Subcutaneous preadipocyte (primary cell): ENCODE data around the gene HEXIM1. TPM values are rescaled to one million over a fixed set of nuclear protein-coding genes. Genes with fewer than 3 reads are reported as not detected.

ENCODE experiments used
- small RNA-seq: library from RNA; depleted of rRNA; stranded (forward); fragments of <200 nt; gene quantifications from one replicate; pipeline ENCODE3, GENCODE V24; 2012
- total RNA-seq: library from RNA; depleted of rRNA; stranded (reverse); fragments of >200 nt; gene quantifications from 2 replicates; pipeline ENCODE4 v1.2.3, GENCODE V29; 2012

The HEXIM1 gene
- total RNA-seq, result 3.7 TPM in 2 replicates

DNA sequence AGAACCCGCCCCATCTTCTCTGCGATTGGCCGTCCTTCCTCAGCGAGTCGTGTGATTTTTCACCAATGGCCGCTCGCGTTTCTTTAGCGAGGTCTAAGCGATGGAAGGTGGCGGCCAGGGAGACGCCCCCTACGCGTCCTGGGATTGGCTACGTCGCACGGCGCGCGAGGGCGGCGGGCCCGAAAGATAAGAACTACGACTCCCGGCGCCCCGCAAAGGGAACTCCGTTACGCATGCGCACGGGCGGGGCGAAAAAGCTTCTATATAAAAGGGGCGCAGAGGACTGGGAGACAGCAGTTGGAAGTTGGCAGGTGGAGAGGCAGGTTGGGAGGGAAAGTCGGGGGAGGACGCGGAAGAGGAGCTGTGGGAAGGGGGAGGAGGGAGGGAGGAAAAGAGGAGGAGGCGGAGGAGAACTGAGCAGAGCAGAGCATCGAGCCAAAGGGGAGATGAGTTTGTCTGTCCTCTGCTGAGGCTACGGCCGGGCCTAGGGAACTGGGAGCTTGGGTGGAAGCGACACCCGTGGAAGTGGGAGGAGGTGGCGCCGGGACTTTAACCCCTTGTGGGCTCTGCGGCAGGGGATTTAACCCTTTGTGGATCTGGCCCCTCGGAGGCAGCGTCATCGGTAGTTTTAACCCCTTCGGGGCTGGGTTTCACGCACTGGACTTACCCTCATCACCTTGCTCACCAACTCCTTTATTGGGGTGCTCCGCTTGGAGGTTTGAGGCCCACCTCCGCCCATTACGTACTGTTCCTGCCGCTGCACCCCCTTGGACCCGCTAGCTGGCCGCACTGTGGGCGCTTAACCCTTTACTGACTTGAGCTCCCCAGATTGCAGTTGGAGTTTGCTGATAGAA, at the start of gene HEXIM1:
TSS of gene HEXIM1 (plus strand) at position 293 of the 854 bp plus-strand sequence. CDS start 716 bp downstream, outside the sequence.

DNA sequence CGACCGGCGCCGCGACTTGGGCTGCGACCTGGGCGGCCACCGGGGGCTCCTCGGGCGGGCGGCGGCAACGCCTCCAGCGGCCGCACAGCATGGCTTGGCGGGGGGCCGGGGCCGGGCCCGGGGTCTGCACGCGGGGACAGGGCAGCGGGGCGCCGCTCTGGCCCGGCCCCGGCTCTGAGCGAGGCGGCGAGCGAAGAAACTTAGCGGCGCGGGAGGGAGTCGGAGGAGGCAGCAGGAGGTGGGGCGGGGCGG, 16.0 kb upstream of the HEXIM1 start, which contains the start of gene PLCD3:
TSS of gene PLCD3 (minus strand) at position 196 of the 252 bp plus-strand sequence. CDS start at position 91, 105 bp downstream.

DNA sequence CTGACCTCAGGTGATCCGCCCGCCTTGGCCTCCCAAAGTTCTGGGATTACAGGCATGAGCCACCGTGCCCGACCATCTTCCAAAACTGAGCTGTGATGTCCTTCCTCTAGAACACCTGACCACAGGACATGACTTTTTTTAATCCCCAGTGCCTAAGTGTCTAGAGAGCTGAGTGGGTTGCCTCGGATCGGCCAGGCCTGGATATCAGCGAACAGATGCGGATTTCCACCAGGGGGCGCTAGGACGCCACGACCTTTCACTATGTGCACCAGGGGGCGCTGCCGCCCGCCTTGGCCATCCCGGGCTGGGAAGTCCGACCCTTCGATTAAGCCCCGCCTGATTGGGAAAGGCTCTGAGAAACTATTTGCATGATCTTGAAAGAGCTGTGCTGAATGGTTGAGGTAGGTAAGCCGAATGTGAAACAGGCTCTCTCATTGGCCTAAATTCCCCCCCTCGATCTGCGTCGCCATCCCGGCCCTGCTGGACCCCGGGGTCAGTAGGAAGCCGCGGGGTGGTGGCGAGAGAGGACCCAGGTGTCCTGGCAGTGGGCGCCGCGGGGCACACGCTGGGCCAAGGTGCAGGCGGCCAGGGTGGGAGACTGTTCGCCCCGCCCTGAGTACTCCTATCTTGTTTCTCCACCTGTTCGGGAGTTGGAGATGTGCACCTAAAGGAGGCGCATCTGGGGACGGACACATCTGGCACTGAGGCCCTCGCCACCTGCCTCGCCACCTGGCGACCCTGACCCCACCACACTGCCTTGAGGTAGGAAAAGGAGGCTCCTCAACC, 12.9 kb upstream of the HEXIM1 start, which contains the start of gene ACBD4:
TSS of gene ACBD4 (plus strand) at position 496 of the 786 bp plus-strand sequence. CDS start 458 bp downstream, outside the sequence.

GRCh38 chr17:45161288-45162024, 13.2 kb downstream of the HEXIM1 start, which contains the start of gene HEXIM2:
Gene HEXIM2 (plus strand): TSS chr17:45161875. CDS start chr17:45162794, 919 bp downstream.

Small RNAs within 50 kb of the gene (small RNA-seq; reads per million reads assigned to genes)
- gene MIR6784, result not detected

Other genes starting within 250 kb of the HEXIM1 start
- gene EFTUD2, start 249.0 kb upstream of the HEXIM1 start, total RNA-seq, result 91.9 and 115 TPM in 2 replicates
- gene GFAP, start 233.0 kb upstream of the HEXIM1 start, total RNA-seq, result 0.73 TPM in 1 of 2 replicates, not detected in the other
- gene KIF18B, start 200.7 kb upstream of the HEXIM1 start, total RNA-seq, result 5.9 and 13.5 TPM in 2 replicates
- gene C1QL1, start 180.2 kb upstream of the HEXIM1 start, total RNA-seq, result under 0.01 and 0.20 TPM in 2 replicates
- gene DCAKD, start 96.8 kb upstream of the HEXIM1 start, total RNA-seq, result 35.0 and 37.1 TPM in 2 replicates
- gene NMT1, start 87.2 kb upstream of the HEXIM1 start, total RNA-seq, result 75.7 and 80.5 TPM in 2 replicates
- 40.3 and 48.1 TPM in 2 replicates for gene PLCD3, start 16.0 kb upstream of the HEXIM1 start, total RNA-seq
- gene ACBD4, start 12.8 kb upstream of the HEXIM1 start, total RNA-seq, result 4.5 and 6.2 TPM in 2 replicates
- 4.9 and 14.0 TPM in 2 replicates for gene HEXIM2, start 13.4 kb downstream of the HEXIM1 start, total RNA-seq
- gene FMNL1, start 73.4 kb downstream of the HEXIM1 start, total RNA-seq, result 4.8 and 5.3 TPM in 2 replicates
- not detected in 2 replicates for gene SPATA32, start 113.6 kb downstream of the HEXIM1 start, total RNA-seq
- 1.8 and 3.3 TPM in 2 replicates for gene MAP3K14, start 168.5 kb downstream of the HEXIM1 start, total RNA-seq